Measurements from ENCODE around the gene PWWP2B. TPM values are rescaled to one million over a fixed set of nuclear protein-coding genes. Genes with fewer than 3 reads are reported as not detected.

Gene PWWP2B
- total RNA-seq, 6 experiments from 2014 or later, result 3.0 to 12.2 (median 5.1) TPM

GRCh38 chr10:132417957-132418441, 21.0 kb downstream of the PWWP2B start:
- intact Hi-C loops (cut with DNase I), result no loop called here
- 73% methylated on average over 8 of the region's 20 CpGs for WGBS (ENCODE audit: insufficient coverage, low coverage, low lambda C conversion rate, missing lambda C conversion rate)
- Histone ChIP-seq H3K4me3 (no peak overlapping the region), H3K27me3 (no peaks in the 10 kb centered on the region), H3K36me3 (no peaks in the 10 kb centered on the region), H3K4me1 (peaks cover 0 to 6% (median 0%) of the 10 kb centered on the region in 4 donors), H3K27ac (no peak overlapping the region), H3K9me3 (no peaks in the 10 kb centered on the region)
- no peak for DNase-seq
- TF ChIP-seq CTCF (IDR thresholded peaks at IDR 0.05), result no peak
- no peak for TF ChIP-seq POLR2A (IDR thresholded peaks at IDR 0.05)
- no peak for ATAC-seq

- TF ChIP-seq CTCF (IDR thresholded peaks at IDR 0.05) (no peak), POLR2A (IDR thresholded peaks at IDR 0.05) (no peak)
- 55% methylated on average over 4 of the region's 18 CpGs for WGBS (ENCODE audit: insufficient coverage, low coverage, low lambda C conversion rate, missing lambda C conversion rate)
- DNase-seq (no peak), ATAC-seq (no peak)
- H3K27me3 ChIP-seq, result no peaks in the 10 kb centered on the region
- H3K4me3 ChIP-seq, result no peak overlapping the region
- intact Hi-C loops (cut with DNase I), result no loop called here
- H3K36me3 ChIP-seq, result no peaks in the 10 kb centered on the region
- no peaks in the 10 kb centered on the region for H3K9me3 ChIP-seq
- peaks cover 0 to 6% (median 0%) of the 10 kb centered on the region in 4 donors for H3K4me1 ChIP-seq
- no peak overlapping the region for H3K27ac ChIP-seq
Observed at GRCh38 chr10:132418527-132419416, 21.8 kb downstream of the PWWP2B start.

- Histone ChIP-seq H3K27me3 (no peaks in the 10 kb centered on the region), H3K4me1 (peaks cover 0 to 6% (median 0%) of the 10 kb centered on the region in 4 donors), H3K36me3 (no peaks in the 10 kb centered on the region), H3K27ac (peak overlapping the region; percentile 64 to 88 (median 83)), H3K4me3 (no peak overlapping the region), H3K9me3 (no peaks in the 10 kb centered on the region)
- DNase-seq, result no peak
- no CpG with 5 or more reads among the region's 25 CpGs for WGBS (ENCODE audit: insufficient coverage, low coverage, low lambda C conversion rate, missing lambda C conversion rate)
- no peak for TF ChIP-seq POLR2A (IDR thresholded peaks at IDR 0.05)
- TF ChIP-seq CTCF (IDR thresholded peaks at IDR 0.05), result no peak
- intact Hi-C loops (cut with DNase I), result no loop called here
- ATAC-seq, result no peak
Observed at GRCh38 chr10:132419538-132420468, 22.8 kb downstream of the PWWP2B start.

GRCh38 chr10:132420469-132420980, 23.5 kb downstream of the PWWP2B start:
- H3K9me3 ChIP-seq, result no peaks in the 10 kb centered on the region
- H3K27ac ChIP-seq, result peak overlapping the region; percentile 64 to 88 (median 83)
- intact Hi-C loops (cut with DNase I), result no loop called here
- 43% methylated on average over 4 of the region's 8 CpGs for WGBS (ENCODE audit: insufficient coverage, low coverage, low lambda C conversion rate, missing lambda C conversion rate)
- ATAC-seq (peak; percentile 5 to 21 (median 15)), DNase-seq (no peak)
- no peaks in the 10 kb centered on the region for H3K27me3 ChIP-seq
- H3K4me1 ChIP-seq, result peaks cover 0 to 6% (median 0%) of the 10 kb centered on the region in 4 donors
- H3K4me3 ChIP-seq, result no peak overlapping the region
- H3K36me3 ChIP-seq, result no peaks in the 10 kb centered on the region
- TF ChIP-seq POLR2A (IDR thresholded peaks at IDR 0.05) (no peak), CTCF (IDR thresholded peaks at IDR 0.05) (no peak)
